Lung microvascular endothelial cell (primary cell): Measurements from ENCODE around the gene COA4. TPM values are rescaled to one million over a fixed set of nuclear protein-coding genes. Genes with fewer than 3 reads are reported as not detected.
"Not testable (repeated sequence)": the region's sequence is repeated elsewhere in the genome, so short reads cannot be mapped to it uniquely, and the experiment has no call there.

ENCODE experiments used
- DNase-seq, 2 donors: peaks; one replicate each; pipeline versions ENCODE4 v3.0.0 to v3.0.0-alpha.2; 2010; ENCODE audit warnings: low read depth in 2 of 2
- total RNA-seq: library from RNA; depleted of rRNA; stranded (reverse); fragments of >200 nt; gene quantifications from 2 replicates; pipeline ENCODE4 v1.2.1, GENCODE V29; 2014

Gene COA4
- 42.9 and 59.1 TPM in 2 replicates for total RNA-seq

GRCh38 chr11:73876424-73877310 is at the start of gene COA4, which contains the start of gene PAAF1:
TSS of gene COA4 (minus strand) at chr11:73876846. CDS start at chr11:73873378, 3,468 bp downstream.
TSS of gene PAAF1 (plus strand) at chr11:73876999. CDS start at chr11:73877022, 23 bp downstream.
- DNase-seq = peak; percentile 95 to 96

- DNase-seq = no peak
Observed at GRCh38 chr11:73921180-73921579, 44.5 kb upstream of the COA4 start.

GRCh38 chr11:73916435-73916834 is 39.8 kb upstream of the COA4 start:
- no peak for DNase-seq

GRCh38 chr11:73914284-73914683 is 37.6 kb upstream of the COA4 start:
- DNase-seq = no peak

- DNase-seq = no peak
Observed at GRCh38 chr11:73913472-73913871, 36.8 kb upstream of the COA4 start.

GRCh38 chr11:73912026-73912425 is 35.4 kb upstream of the COA4 start:
- no peak for DNase-seq

GRCh38 chr11:73907191-73907590 is 30.5 kb upstream of the COA4 start:
- DNase-seq = peak in 1 of 2 donors; percentile 17

- DNase-seq = no peak
Observed at GRCh38 chr11:73902303-73902702, 25.7 kb upstream of the COA4 start.

- DNase-seq = no peak
Observed at GRCh38 chr11:73894725-73895335, 18.2 kb upstream of the COA4 start.

GRCh38 chr11:73893041-73893440 is 16.4 kb upstream of the COA4 start:
- no peak for DNase-seq

- DNase-seq = no peak
Observed at GRCh38 chr11:73889536-73889935, 12.9 kb upstream of the COA4 start.

GRCh38 chr11:73889019-73889418 is 12.4 kb upstream of the COA4 start:
- peak in 1 of 2 donors; percentile 63 for DNase-seq

GRCh38 chr11:73888244-73888643 is 11.6 kb upstream of the COA4 start:
- DNase-seq = no peak

GRCh38 chr11:73883856-73884255 is 7.2 kb upstream of the COA4 start:
- no peak for DNase-seq

GRCh38 chr11:73880449-73880848 is 3.8 kb upstream of the COA4 start:
- DNase-seq = not testable (repeated sequence)

- no peak for DNase-seq
Observed at GRCh38 chr11:73878771-73879170, 2.1 kb upstream of the COA4 start.

GRCh38 chr11:73875840-73876239 is 806 bp downstream of the COA4 start:
- DNase-seq = peak in 1 of 2 donors; percentile 15

- DNase-seq = no peak
Observed at GRCh38 chr11:73875380-73875779, 1.3 kb downstream of the COA4 start.

- no peak for DNase-seq
Observed at GRCh38 chr11:73872749-73873357, 3.8 kb downstream of the COA4 start.

- no peak for DNase-seq
Observed at GRCh38 chr11:73870261-73870660, 6.4 kb downstream of the COA4 start.

- no peak for DNase-seq
Observed at GRCh38 chr11:73869332-73869949, 7.2 kb downstream of the COA4 start.

- peak; percentile 9 to 93 for DNase-seq
Observed at GRCh38 chr11:73866586-73866996, 10.1 kb downstream of the COA4 start.
